HFFc6 (cell line): ENCODE data around the gene CALCOCO1. TPM values are rescaled to one million over a fixed set of nuclear protein-coding genes. Genes with fewer than 3 reads are reported as not detected.

Experiments
- DNase-seq: peaks from one replicate; pipeline ENCODE4 v3.0.0-alpha.2; 2018
- H3K27ac Mint-ChIP-seq: 2 replicates; pipeline ENCODE4 v1.8.0; 2020; ENCODE audit warnings: mild to moderate bottlenecking, mixed read lengths
- H3K27me3 Mint-ChIP-seq: 2 replicates; pipeline ENCODE4 v1.8.0; 2021; ENCODE audit warnings: mild to moderate bottlenecking, moderate library complexity, mixed read lengths; ENCODE audit not compliant: insufficient read depth
- H3K36me3 Mint-ChIP-seq: 2 replicates; pipeline ENCODE4 v1.8.0; 2021; ENCODE audit warnings: low read depth, mixed read lengths
- H3K4me1 Mint-ChIP-seq: 2 replicates; pipeline ENCODE4 v1.8.0; 2020; ENCODE audit warnings: low read depth, mixed read lengths
- H3K4me3 Mint-ChIP-seq: 2 replicates; pipeline ENCODE4 v1.8.0; 2020; ENCODE audit warnings: mild to moderate bottlenecking, moderate library complexity, mixed read lengths
- H3K9me3 Mint-ChIP-seq: 2 replicates; pipeline ENCODE4 v1.8.0; 2020; ENCODE audit warnings: mild to moderate bottlenecking, mixed read lengths
- CTCF ChIP-seq: fragments of 200-600 bp; sonication (generic); IDR thresholded peaks from 2 replicates; pipeline ENCODE4 v1.5.0; 2021; ENCODE audit warnings: antibody characterized with exemption, mild to moderate bottlenecking
- total RNA-seq, 6 experiments: library from RNA; stranded (reverse); fragmentation: NEBNext Ultra II Directional; extraction: Animal tissue kit (Norgen Biotek cat#: 25700); gene quantifications; 2 replicates in 1 of 6; 3 replicates in 5 of 6; pipeline ENCODE4 v1.2.3, GENCODE V29; 2021

Gene CALCOCO1
- total RNA-seq, 6 experiments from 2014 or later = 77.3 to 99.3 (median 87.2) TPM

- H3K27me3 Mint-ChIP-seq = peaks cover 45% of the 10 kb centered on the region
- no peaks in the 10 kb centered on the region for H3K9me3 Mint-ChIP-seq
- H3K36me3 Mint-ChIP-seq = no peaks in the 10 kb centered on the region; the same call in 1 of the 2 replicates
- peak overlapping the region; percentile 44 for H3K4me3 Mint-ChIP-seq
- peak; percentile 74 for DNase-seq
- no peak for TF ChIP-seq CTCF
- H3K27ac Mint-ChIP-seq = peak overlapping the region; percentile 69
- peaks cover 28% of the 10 kb centered on the region for H3K4me1 Mint-ChIP-seq
Measured at GRCh38 chr12:53696285-53696654, 31.0 kb downstream of the CALCOCO1 start.

GRCh38 chr12:53695152-53696145 lies 31.8 kb downstream of the CALCOCO1 start:
- Mint-ChIP-seq H3K9me3 (no peaks in the 10 kb centered on the region), H3K4me1 (peaks cover 28% of the 10 kb centered on the region), H3K27ac (peak overlapping the region; percentile 69), H3K4me3 (peak overlapping the region; percentile 82), H3K27me3 (peaks cover 50% of the 10 kb centered on the region), H3K36me3 (no peaks in the 10 kb centered on the region; the same call in 1 of the 2 replicates)
- peak; percentile 62 for TF ChIP-seq CTCF
- DNase-seq = peak; percentile 47

- no peak for DNase-seq
- no peaks in the 10 kb centered on the region for H3K9me3 Mint-ChIP-seq
- H3K36me3 Mint-ChIP-seq = no peaks in the 10 kb centered on the region; the same call in 1 of the 2 replicates
- H3K27ac Mint-ChIP-seq = no peak overlapping the region
- H3K4me1 Mint-ChIP-seq = peaks cover 28% of the 10 kb centered on the region
- H3K27me3 Mint-ChIP-seq = peaks cover 50% of the 10 kb centered on the region
- no peak for TF ChIP-seq CTCF
- peak overlapping the region; percentile 82 for H3K4me3 Mint-ChIP-seq
Measured at GRCh38 chr12:53694756-53695151, 32.5 kb downstream of the CALCOCO1 start.

- Mint-ChIP-seq H3K27me3 (peaks cover 32% of the 10 kb centered on the region), H3K27ac (no peak overlapping the region), H3K36me3 (no peaks in the 10 kb centered on the region; the same call in 1 of the 2 replicates), H3K9me3 (no peaks in the 10 kb centered on the region), H3K4me3 (no peak overlapping the region), H3K4me1 (peaks cover 10% of the 10 kb centered on the region)
- TF ChIP-seq CTCF = no peak
- peak; percentile 15 for DNase-seq
Measured at GRCh38 chr12:53688134-53688533, 39.1 kb downstream of the CALCOCO1 start.

- Mint-ChIP-seq H3K36me3 (no peaks in the 10 kb centered on the region; the same call in 1 of the 2 replicates), H3K4me1 (peaks cover 10% of the 10 kb centered on the region), H3K27me3 (peaks cover 30% of the 10 kb centered on the region), H3K9me3 (no peaks in the 10 kb centered on the region), H3K4me3 (no peak overlapping the region), H3K27ac (no peak overlapping the region)
- TF ChIP-seq CTCF = no peak
- DNase-seq = no peak
Measured at GRCh38 chr12:53686436-53686835, 40.8 kb downstream of the CALCOCO1 start.
